B cell (primary cell): ENCODE measurements around the gene ZACN. TPM values are rescaled to one million over a fixed set of nuclear protein-coding genes. Genes with fewer than 3 reads are reported as not detected.

Source experiments
- ATAC-seq: fragments of 200-7000 bp; cut with Tn5 transposase; one replicate; pipeline ENCODE4 v1.10.0; 2021; ENCODE audit warnings: low read depth, mild to moderate bottlenecking, moderate number of reproducible peaks, moderate library complexity
- CTCF ChIA-PET: fragments of 350-600 bp; sonication (Branson Sonifier 250); formaldehyde crosslinking; loops from one replicate; lab custom pipeline; 2021; ENCODE audit warnings: antibody characterized with exemption, inconsistent platforms; lab: Charles Lee
- POLR2A ChIA-PET: fragments of 350-600 bp; sonication (Branson Sonifier 250); formaldehyde crosslinking; loops from one replicate; lab custom pipeline; 2021; ENCODE audit warnings: antibody characterized with exemption; lab: Charles Lee
- DNase-seq: peaks from one replicate; pipeline ENCODE4 v3.0.0; 2013
- H2AFZ ChIP-seq: 2 replicates; pipeline ENCODE4 v1.6.1; 2012; ENCODE audit warnings: mild to moderate bottlenecking, low read depth, low read length; ENCODE audit not compliant: insufficient read depth, poor library complexity, severe bottlenecking
- H3K27ac ChIP-seq, 2 donors: 1 replicate in 1 of 2; 2 replicates in 1 of 2; pipeline ENCODE4 v1.5.1; 2012 to 2013; ENCODE audit warnings: low read length in 2 of 2, mild to moderate bottlenecking in 2 of 2, moderate library complexity in 1 of 2
- H3K27me3 ChIP-seq, 4 experiments: fragments of 200-600 bp in 1 of 4; sonication (generic) in 1 of 4; replicated peaks in 1 of 4; 1 replicate in 2 of 4; 2 replicates in 2 of 4; pipeline versions ENCODE4 v1.6.1 to v1.7.0; 2013 to 2016; ENCODE audit warnings: low read length in 3 of 4, mild to moderate bottlenecking in 2 of 4, mixed read lengths in 1 of 4, moderate library complexity in 1 of 4; ENCODE audit not compliant: insufficient read depth in 4 of 4, control insufficient read depth in 3 of 4; ENCODE audit errors: control extremely low read depth in 1 of 4
- H3K36me3 ChIP-seq, 2 experiments: replicated peaks in 1 of 2; 1 replicate in 1 of 2; 2 replicates in 1 of 2; pipeline versions ENCODE4 v1.6.1 to v1.7.1; 2013; ENCODE audit warnings: low read length in 1 of 2; ENCODE audit not compliant: insufficient read depth in 2 of 2, control insufficient read depth in 1 of 2; ENCODE audit errors: control extremely low read depth in 1 of 2, extremely low read depth in 1 of 2
- H3K4me1 ChIP-seq, 2 donors: fragments of 200-600 bp in 1 of 2; sonication (generic) in 1 of 2; 1 replicate in 1 of 2; 2 replicates in 1 of 2; pipeline versions ENCODE4 v1.5.1 to v1.6.1; 2013 to 2017; ENCODE audit warnings: low read length in 2 of 2; ENCODE audit not compliant: control insufficient read depth in 2 of 2, insufficient read depth in 2 of 2
- H3K4me2 ChIP-seq: replicated peaks from 2 replicates; pipeline ENCODE3; 2012; ENCODE audit warnings: mild to moderate bottlenecking, low read depth, low read length; ENCODE audit not compliant: poor library complexity, severe bottlenecking
- H3K4me3 ChIP-seq, 5 experiments: fragments of 200-600 bp in 1 of 5; sonication (generic) in 1 of 5; 1 replicate in 3 of 5; 2 replicates in 2 of 5; pipeline versions ENCODE4 v1.5.1 to v1.7.0; 2011 to 2016; ENCODE audit warnings: low read length in 4 of 5, mild to moderate bottlenecking in 4 of 5, low read depth in 2 of 5, control low read depth in 1 of 5, moderate library complexity in 1 of 5; ENCODE audit not compliant: insufficient read depth in 1 of 5; ENCODE audit errors: control extremely low read depth in 1 of 5, extremely low read depth in 1 of 5
- H3K79me2 ChIP-seq: fragments of 200-600 bp; sonication (generic); one replicate; pipeline ENCODE4 v1.6.0; 2016; ENCODE audit warnings: low read length; ENCODE audit not compliant: control insufficient read depth, insufficient read depth
- H3K9ac ChIP-seq: fragments of 200-600 bp; sonication (generic); 2 replicates; pipeline ENCODE4 v1.6.1; 2017; ENCODE audit warnings: mild to moderate bottlenecking, low read length, moderate library complexity
- H3K9me3 ChIP-seq, 3 donors: one replicate each; pipeline versions ENCODE4 v1.6.1 to v1.7.1; 2013; ENCODE audit warnings: low read length in 2 of 3; ENCODE audit not compliant: control insufficient read depth in 2 of 3, insufficient read depth in 1 of 3; ENCODE audit errors: control extremely low read depth in 1 of 3
- H4K20me1 ChIP-seq: 2 replicates; pipeline ENCODE4 v1.6.0; 2012; ENCODE audit warnings: mild to moderate bottlenecking, low read length; ENCODE audit not compliant: insufficient read depth, control insufficient read depth, poor library complexity, severe bottlenecking
- H3K27ac Mint-ChIP-seq: one replicate; pipeline ENCODE4 v1.8.0; 2021; ENCODE audit warnings: mixed read lengths
- H3K27me3 Mint-ChIP-seq: one replicate; pipeline ENCODE4 v1.8.0; 2021; ENCODE audit warnings: mixed read lengths
- H3K4me1 Mint-ChIP-seq: one replicate; pipeline ENCODE4 v1.8.0; 2021; ENCODE audit warnings: mixed read lengths
- H3K4me3 Mint-ChIP-seq: one replicate; pipeline ENCODE4 v1.8.0; 2021; ENCODE audit warnings: mixed read lengths
- H3K9me3 Mint-ChIP-seq: one replicate; pipeline ENCODE4 v1.8.0; 2022; ENCODE audit warnings: mixed read lengths; ENCODE audit not compliant: insufficient read depth
- CTCF ChIP-seq: fragments of 200-600 bp; IDR thresholded peaks from one replicate; pipeline ENCODE4 v1.8.0; 2022; ENCODE audit warnings: antibody characterized with exemption, mild to moderate bottlenecking
- EZH2 ChIP-seq: IDR thresholded peaks from 2 replicates; pipeline ENCODE4 v1.6.1; 2012; ENCODE audit warnings: borderline replicate concordance, low read depth, mild to moderate bottlenecking, moderate library complexity, low read length; ENCODE audit not compliant: insufficient read depth, poor library complexity, severe bottlenecking
- WGBS: methylation state at CpG from one replicate; pipeline ENCODE4 v1.1.5; 2013; ENCODE audit warnings: missing lambda C conversion rate; ENCODE audit not compliant: insufficient coverage; 5-methylcytosine and 5-hydroxymethylcytosine counted together
- intact Hi-C: fragments of 100-400 bp; cut with micrococcal nuclease; formaldehyde crosslinking; loops from one replicate; pipeline ENCODE4 v1.10.0; 2022
- polyA plus RNA-seq: library from polyadenylated mRNA; depleted of rRNA; stranded (reverse); fragments of >200 nt; gene quantifications from 2 replicates; pipeline ENCODE4 v1.2.3, GENCODE V29; 2012
- total RNA-seq, 2 donors: library from RNA; stranded (reverse); fragments of 120-200 nt in 1 of 2; gene quantifications; 1 replicate in 1 of 2; 2 replicates in 1 of 2; pipeline versions ENCODE4 v1.2.3 to v1.2.4, GENCODE V29; 2013 to 2022

ZACN gene
- total and polyA plus RNA-seq, 2 donors (not counting 1 experiment from before 2014, with no cell fraction given): 0.37 to 0.45 TPM

GRCh38 chr17:76095943-76096342, 17.0 kb downstream of the ZACN start:
- POLR2A ChIA-PET: interaction anchor here (0.6 kb wide), 1 partner anchor 684 kb away, joined by 6 read pairs; no protein-coding TSS in a partner anchor
- ATAC-seq: no peak
- CTCF ChIA-PET: interaction anchor here (1.1 kb wide), 1 partner anchor 23 kb away, joined by 5 read pairs; no protein-coding TSS in a partner anchor

More at GRCh38 chr17:76095943-76096342, 17.0 kb downstream of the ZACN start:
- H3K9me3 ChIP-seq: peaks cover 0 to 3% (median 0%) of the 10 kb centered on the region in 3 donors
- H3K79me2 ChIP-seq: peaks cover 23% of the 10 kb centered on the region
- WGBS: 97% methylated on average over 13 of the region's 13 CpGs
- intact Hi-C loops: no loop called here
- H3K4me3 ChIP-seq: no peak overlapping the region
- H3K4me2 ChIP-seq: no peak overlapping the region
- peaks cover 10% of the 10 kb centered on the region for H4K20me1 ChIP-seq
- H3K9ac ChIP-seq: no peak overlapping the region
- Mint-ChIP-seq H3K27ac (no peak overlapping the region), H3K4me1 (peaks cover 2% of the 10 kb centered on the region), H3K9me3 (no peaks in the 10 kb centered on the region), H3K27me3 (no peaks in the 10 kb centered on the region), H3K4me3 (no peak overlapping the region)
- no peaks in the 10 kb centered on the region for H3K4me1 ChIP-seq
- H2AFZ ChIP-seq: no peak overlapping the region
- no peaks in the 10 kb centered on the region for H3K27me3 ChIP-seq
- TF ChIP-seq CTCF: no peak
- no peak for TF ChIP-seq EZH2
- peaks cover 2 to 71% of the 10 kb centered on the region in 2 experiments for H3K36me3 ChIP-seq
- DNase-seq: no peak
- H3K27ac ChIP-seq: no peak overlapping the region
